Measurements from ENCODE around the gene CHD6. TPM values are rescaled to one million over a fixed set of nuclear protein-coding genes. Genes with fewer than 3 reads are reported as not detected.

Gene CHD6
- total RNA-seq, 6 experiments from 2014 or later = 9.3 to 24.1 (median 16.6) TPM

GRCh38 chr20:41363601-41364000, 254.6 kb downstream of the CHD6 start:
- WGBS (ENCODE audit: insufficient coverage, low coverage, low lambda C conversion rate, missing lambda C conversion rate) = no CpG with 5 or more reads among the region's 7 CpGs
- Histone ChIP-seq H3K27me3 (no peaks in the 10 kb centered on the region), H3K4me1 (peaks cover 0 to 11% (median 3%) of the 10 kb centered on the region in 4 donors), H3K4me3 (no peak overlapping the region), H3K9me3 (no peaks in the 10 kb centered on the region), H3K36me3 (peaks cover 0 to 5% (median 2%) of the 10 kb centered on the region in 4 donors), H3K27ac (no peak overlapping the region)
- ATAC-seq = no peak
- intact Hi-C loops (cut with DNase I) = loop anchor here in 1 of 2 donors (5.0 kb wide), 1 partner anchor 44 kb away; no protein-coding TSS in a partner anchor
- TF ChIP-seq CTCF (IDR thresholded peaks at IDR 0.05) (no peak), POLR2A (IDR thresholded peaks at IDR 0.05) (no peak)
- no peak for DNase-seq

GRCh38 chr20:41362748-41363140, 255.4 kb downstream of the CHD6 start:
- TF ChIP-seq POLR2A (IDR thresholded peaks at IDR 0.05) (no peak), CTCF (IDR thresholded peaks at IDR 0.05) (no peak)
- Histone ChIP-seq H3K9me3 (no peaks in the 10 kb centered on the region), H3K27me3 (no peaks in the 10 kb centered on the region), H3K36me3 (peaks cover 0 to 5% (median 2%) of the 10 kb centered on the region in 4 donors), H3K27ac (no peak overlapping the region), H3K4me3 (no peak overlapping the region), H3K4me1 (peaks cover 0 to 16% (median 7%) of the 10 kb centered on the region in 4 donors)
- intact Hi-C loops (cut with DNase I) = loop anchor here in 1 of 2 donors (5.0 kb wide), 1 partner anchor 45 kb away; no protein-coding TSS in a partner anchor
- DNase-seq (no peak), ATAC-seq (no peak)
- WGBS (ENCODE audit: insufficient coverage, low coverage, low lambda C conversion rate, missing lambda C conversion rate) = no CpG with 5 or more reads among the region's 5 CpGs

- H3K27me3 ChIP-seq = no peaks in the 10 kb centered on the region
- H3K4me3 ChIP-seq = no peak overlapping the region
- 53% methylated on average over 3 of the region's 45 CpGs for WGBS (ENCODE audit: insufficient coverage, low coverage, low lambda C conversion rate, missing lambda C conversion rate)
- H3K36me3 ChIP-seq = peaks cover 0 to 5% (median 2%) of the 10 kb centered on the region in 4 donors
- TF ChIP-seq CTCF (IDR thresholded peaks at IDR 0.05) = no peak
- TF ChIP-seq POLR2A (IDR thresholded peaks at IDR 0.05) = no peak
- no peak for ATAC-seq
- DNase-seq = no peak
- peaks cover 0 to 16% (median 7%) of the 10 kb centered on the region in 4 donors for H3K4me1 ChIP-seq
- intact Hi-C loops (cut with DNase I) = loop anchor here in 1 of 2 donors (5.0 kb wide), 1 partner anchor 45 kb away; no protein-coding TSS in a partner anchor
- H3K27ac ChIP-seq = no peak overlapping the region
- H3K9me3 ChIP-seq = no peaks in the 10 kb centered on the region
These were observed 256.1 kb downstream of the CHD6 start for GRCh38 chr20:41361757-41362747.

GRCh38 chr20:41360831-41361756, 257.1 kb downstream of the CHD6 start:
- Histone ChIP-seq H3K4me1 (peaks cover 0 to 15% (median 7%) of the 10 kb centered on the region in 4 donors), H3K27ac (no peak overlapping the region), H3K27me3 (no peaks in the 10 kb centered on the region), H3K4me3 (no peak overlapping the region), H3K36me3 (peaks cover 0 to 5% (median 2%) of the 10 kb centered on the region in 4 donors), H3K9me3 (no peaks in the 10 kb centered on the region)
- WGBS (ENCODE audit: insufficient coverage, low coverage, low lambda C conversion rate, missing lambda C conversion rate) = 80% methylated on average over 1 of the region's 22 CpGs
- no peak for DNase-seq
- intact Hi-C loops (cut with DNase I) = loop anchor here in 1 of 2 donors (5.0 kb wide), 1 partner anchor 46 kb away; no protein-coding TSS in a partner anchor
- TF ChIP-seq CTCF (IDR thresholded peaks at IDR 0.05) (no peak), POLR2A (IDR thresholded peaks at IDR 0.05) (no peak)
- peak in 2 of 4 donors; percentile 4 to 5 for ATAC-seq

Measured in right lobe of liver (tissue), 6 donors.